Measurements from ENCODE around the gene NHP2. TPM values are rescaled to one million over a fixed set of nuclear protein-coding genes. Genes with fewer than 3 reads are reported as not detected.

NHP2 gene
- total RNA-seq, 1 donor from 2014 or later: 128 TPM

- no peak for TF ChIP-seq CTCF (IDR thresholded peaks at IDR 0.05; ENCODE audit: partially characterized antibody, unreplicated experiment)
- H3K9me3 Mint-ChIP-seq (ENCODE audit: unreplicated experiment): no peaks in the 10 kb centered on the region
- DNase-seq: no peak
- H3K4me3 Mint-ChIP-seq (ENCODE audit: unreplicated experiment): no peak overlapping the region
- peaks cover 3% of the 10 kb centered on the region for H3K27me3 Mint-ChIP-seq (ENCODE audit: unreplicated experiment)
- H3K4me1 Mint-ChIP-seq (ENCODE audit: low read depth, unreplicated experiment): no peaks in the 10 kb centered on the region
- no peak overlapping the region for H3K27ac Mint-ChIP-seq (ENCODE audit: unreplicated experiment)
- no peaks in the 10 kb centered on the region for H3K36me3 Mint-ChIP-seq (ENCODE audit: unreplicated experiment)
These were observed 30.4 kb downstream of the NHP2 start for GRCh38 chr5:178123094-178123965.

- no peak for DNase-seq
- H3K9me3 Mint-ChIP-seq (ENCODE audit: unreplicated experiment): no peaks in the 10 kb centered on the region
- no peaks in the 10 kb centered on the region for H3K4me1 Mint-ChIP-seq (ENCODE audit: low read depth, unreplicated experiment)
- no peak overlapping the region for H3K27ac Mint-ChIP-seq (ENCODE audit: unreplicated experiment)
- H3K27me3 Mint-ChIP-seq (ENCODE audit: unreplicated experiment): no peaks in the 10 kb centered on the region
- no peak for TF ChIP-seq CTCF (IDR thresholded peaks at IDR 0.05; ENCODE audit: partially characterized antibody, unreplicated experiment)
- no peaks in the 10 kb centered on the region for H3K36me3 Mint-ChIP-seq (ENCODE audit: unreplicated experiment)
- no peak overlapping the region for H3K4me3 Mint-ChIP-seq (ENCODE audit: unreplicated experiment)
These were observed 31.3 kb downstream of the NHP2 start for GRCh38 chr5:178122346-178122745.

- no peak overlapping the region for H3K4me3 Mint-ChIP-seq (ENCODE audit: unreplicated experiment)
- no peak overlapping the region for H3K27ac Mint-ChIP-seq (ENCODE audit: unreplicated experiment)
- TF ChIP-seq CTCF (IDR thresholded peaks at IDR 0.05; ENCODE audit: partially characterized antibody, unreplicated experiment): no peak
These were observed 32.1 kb downstream of the NHP2 start for GRCh38 chr5:178121391-178122276.

GRCh38 chr5:178120607-178121357 is 32.9 kb downstream of the NHP2 start:
- H3K4me3 Mint-ChIP-seq (ENCODE audit: unreplicated experiment): no peak overlapping the region
- no peaks in the 10 kb centered on the region for H3K36me3 Mint-ChIP-seq (ENCODE audit: unreplicated experiment)

More at GRCh38 chr5:178121391-178122276, 32.1 kb downstream of the NHP2 start:
- DNase-seq: peak; percentile 46
- no peaks in the 10 kb centered on the region for H3K36me3 Mint-ChIP-seq (ENCODE audit: unreplicated experiment)
- H3K4me1 Mint-ChIP-seq (ENCODE audit: low read depth, unreplicated experiment): peaks cover under 1% of the 10 kb centered on the region
- H3K27me3 Mint-ChIP-seq (ENCODE audit: unreplicated experiment): no peaks in the 10 kb centered on the region
- peaks cover 3% of the 10 kb centered on the region for H3K9me3 Mint-ChIP-seq (ENCODE audit: unreplicated experiment)

More at GRCh38 chr5:178120607-178121357, 32.9 kb downstream of the NHP2 start:
- H3K27ac Mint-ChIP-seq (ENCODE audit: unreplicated experiment): no peak overlapping the region
- H3K9me3 Mint-ChIP-seq (ENCODE audit: unreplicated experiment): peaks cover 4% of the 10 kb centered on the region
- H3K4me1 Mint-ChIP-seq (ENCODE audit: low read depth, unreplicated experiment): peaks cover 3% of the 10 kb centered on the region
- DNase-seq: peak; percentile 76
- H3K27me3 Mint-ChIP-seq (ENCODE audit: unreplicated experiment): peaks cover 2% of the 10 kb centered on the region
- peak; percentile 66 for TF ChIP-seq CTCF (IDR thresholded peaks at IDR 0.05; ENCODE audit: partially characterized antibody, unreplicated experiment)

Measured in glutamatergic neuron (in vitro differentiated cells).